Esophagus muscularis mucosa (tissue), 3 donors: Measurements from ENCODE around the gene MMP10.

ENCODE experiments used
- CTCF ChIP-seq, 3 experiments: fragments of 200-600 bp in 2 of 3; fragments of 450-650 bp in 1 of 3; sonication (generic) in 2 of 3; IDR thresholded peaks; one replicate each; pipeline ENCODE4 v1.5.1; 2017 to 2019; ENCODE audit warnings: antibody characterized with exemption in 3 of 3, mild to moderate bottlenecking in 2 of 3, moderate library complexity in 1 of 3
- POLR2A ChIP-seq: fragments of 450-650 bp; IDR thresholded peaks from one replicate; pipeline ENCODE4 v1.6.1; 2017; ENCODE audit warnings: antibody characterized with exemption, moderate library complexity, mild to moderate bottlenecking, low read depth

GRCh38 chr11:102794382-102794781, 14.0 kb upstream of the MMP10 start:
- TF ChIP-seq CTCF (IDR thresholded peaks at IDR 0.05): no peak
- no peak for TF ChIP-seq POLR2A
